Activated CD4-positive, alpha-beta memory T cell treated with anti-CD3 and anti-CD28 coated beads for 36 hours (primary cell): ENCODE results near the gene TBC1D8. TPM values are rescaled to one million over a fixed set of nuclear protein-coding genes. Genes with fewer than 3 reads are reported as not detected.

Experiments used
- CTCF ChIA-PET: fragments of 350-600 bp; sonication (Branson Sonifier 250); formaldehyde crosslinking; loops from one replicate; lab custom pipeline; 2021; ENCODE audit warnings: antibody characterized with exemption, inconsistent platforms; lab: Charles Lee
- POLR2A ChIA-PET: fragments of 350-600 bp; sonication (Branson Sonifier 250); formaldehyde crosslinking; loops from one replicate; lab custom pipeline; 2021; ENCODE audit warnings: antibody characterized with exemption; lab: Charles Lee
- DNase-seq: peaks from one replicate; pipeline ENCODE4 v3.0.0-alpha.2; 2020
- H3K27ac Mint-ChIP-seq: one replicate; pipeline ENCODE4 v1.8.0; 2021; ENCODE audit warnings: mixed read lengths
- H3K27me3 Mint-ChIP-seq: one replicate; pipeline ENCODE4 v1.8.0; 2021; ENCODE audit warnings: mixed read lengths
- H3K36me3 Mint-ChIP-seq: one replicate; pipeline ENCODE4 v1.8.0; 2021; ENCODE audit warnings: mixed read lengths
- H3K4me1 Mint-ChIP-seq: one replicate; pipeline ENCODE4 v1.8.0; 2021; ENCODE audit warnings: low read depth, mixed read lengths
- H3K4me3 Mint-ChIP-seq: one replicate; pipeline ENCODE4 v1.8.0; 2021; ENCODE audit warnings: mild to moderate bottlenecking, mixed read lengths
- H3K9me3 Mint-ChIP-seq: one replicate; pipeline ENCODE4 v1.8.0; 2021; ENCODE audit warnings: mixed read lengths
- intact Hi-C: fragments of 100-400 bp; cut with micrococcal nuclease; formaldehyde crosslinking; loops from one replicate; pipeline ENCODE4 v1.15.1; 2023
- total RNA-seq, 2 experiments: library from RNA; stranded (reverse); gene quantifications; one replicate each; pipeline ENCODE4 v1.2.3, GENCODE V29; 2021

TBC1D8 gene
- total RNA-seq, 2 experiments from 2014 or later, result 1.5 to 1.6 TPM

DNA sequence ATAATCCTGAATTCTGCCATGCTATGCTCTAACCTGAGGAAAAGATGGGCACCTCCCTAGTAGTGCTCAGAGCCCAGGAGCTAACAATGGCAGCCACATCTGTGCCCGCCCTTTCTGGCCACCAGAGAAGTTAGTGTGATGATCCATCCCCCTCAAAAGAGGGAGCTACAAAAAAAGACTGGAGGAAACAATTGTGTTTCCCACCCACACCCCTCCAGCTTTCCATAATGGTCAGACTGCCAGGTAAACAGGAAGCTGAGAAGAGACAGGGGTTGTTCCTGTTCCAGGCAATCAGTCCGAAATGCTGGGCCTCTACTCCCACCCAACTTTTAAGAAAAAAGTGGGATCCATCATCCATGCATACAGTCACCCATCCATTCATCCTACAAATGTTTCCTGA, 3.2 kb downstream of the TBC1D8 start:
- POLR2A ChIA-PET, result no interaction called here
- Mint-ChIP-seq H3K27ac (no peak overlapping the region), H3K9me3 (no peaks in the 10 kb centered on the region), H3K27me3 (peaks cover 27% of the 10 kb centered on the region), H3K36me3 (no peaks in the 10 kb centered on the region), H3K4me3 (no peak overlapping the region), H3K4me1 (peaks cover 18% of the 10 kb centered on the region)
- no peak for DNase-seq
- intact Hi-C loops, result no loop called here
- CTCF ChIA-PET, result no interaction called here

DNA sequence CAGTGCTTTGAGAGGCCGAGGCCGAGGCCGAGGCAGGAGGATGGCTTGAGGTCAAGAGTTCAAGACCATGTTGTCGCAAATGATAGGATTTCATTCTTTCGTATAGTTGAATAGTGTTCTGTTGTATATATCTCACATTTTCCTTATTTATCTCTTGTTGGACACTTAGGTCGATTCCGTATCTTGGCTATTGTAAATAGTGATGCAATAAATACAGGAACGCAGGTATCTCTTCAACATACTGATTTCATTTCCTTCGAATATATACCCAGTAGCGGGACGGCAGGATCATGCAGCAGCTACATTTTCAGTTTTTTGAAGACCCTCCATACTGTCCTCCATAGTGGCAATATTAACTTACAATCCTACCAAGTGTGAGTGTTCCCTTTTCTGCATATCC, 4.1 kb downstream of the TBC1D8 start:
- Mint-ChIP-seq H3K27me3 (peaks cover 32% of the 10 kb centered on the region), H3K4me3 (no peak overlapping the region), H3K9me3 (no peaks in the 10 kb centered on the region), H3K27ac (no peak overlapping the region), H3K4me1 (peaks cover 11% of the 10 kb centered on the region), H3K36me3 (no peaks in the 10 kb centered on the region)
- no peak for DNase-seq
- CTCF ChIA-PET, result no interaction called here
- POLR2A ChIA-PET, result no interaction called here
- intact Hi-C loops, result no loop called here

GRCh38 chr2:101146535-101146934, 4.6 kb downstream of the TBC1D8 start:
- Mint-ChIP-seq H3K27ac (no peak overlapping the region), H3K4me3 (no peak overlapping the region), H3K9me3 (no peaks in the 10 kb centered on the region), H3K4me1 (peaks cover 8% of the 10 kb centered on the region), H3K27me3 (peaks cover 33% of the 10 kb centered on the region), H3K36me3 (no peaks in the 10 kb centered on the region)
- DNase-seq, result no peak
- ChIA-PET POLR2A (no interaction called here), CTCF (no interaction called here)
- intact Hi-C loops, result no loop called here

DNA sequence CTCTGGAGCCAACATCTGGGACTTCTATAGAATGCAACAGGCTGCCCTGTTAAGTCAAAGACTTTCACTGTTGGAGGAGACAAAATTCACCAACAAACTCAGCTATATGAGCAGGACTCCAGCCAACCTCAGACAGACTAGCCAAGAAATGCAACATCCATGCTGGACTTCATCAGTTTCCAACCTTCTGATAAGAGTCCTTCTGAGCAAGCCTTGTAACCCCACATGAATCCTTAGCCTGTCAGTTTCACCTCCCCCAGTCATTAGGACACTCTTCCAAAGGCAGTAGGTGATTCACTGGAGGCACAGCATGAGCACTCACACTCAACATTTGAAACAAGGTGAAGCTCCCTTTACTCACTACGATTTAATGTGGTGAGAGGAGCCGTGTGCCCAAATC, 5.8 kb downstream of the TBC1D8 start:
- H3K9me3 Mint-ChIP-seq, result no peaks in the 10 kb centered on the region
- H3K27ac Mint-ChIP-seq, result no peak overlapping the region
- ChIA-PET POLR2A (interaction anchor here (0.6 kb wide), 1 partner anchor 126 kb away, joined by 5 read pairs; no protein-coding TSS in a partner anchor), CTCF (interaction anchor here (1.0 kb wide), 1 partner anchor 197 kb away, joined by 3 read pairs; no protein-coding TSS in a partner anchor)
- H3K36me3 Mint-ChIP-seq, result no peaks in the 10 kb centered on the region
- intact Hi-C loops, result no loop called here
- H3K4me3 Mint-ChIP-seq, result no peak overlapping the region
- peaks cover 36% of the 10 kb centered on the region for H3K27me3 Mint-ChIP-seq
- DNase-seq, result no peak
- H3K4me1 Mint-ChIP-seq, result peaks cover 8% of the 10 kb centered on the region

DNA sequence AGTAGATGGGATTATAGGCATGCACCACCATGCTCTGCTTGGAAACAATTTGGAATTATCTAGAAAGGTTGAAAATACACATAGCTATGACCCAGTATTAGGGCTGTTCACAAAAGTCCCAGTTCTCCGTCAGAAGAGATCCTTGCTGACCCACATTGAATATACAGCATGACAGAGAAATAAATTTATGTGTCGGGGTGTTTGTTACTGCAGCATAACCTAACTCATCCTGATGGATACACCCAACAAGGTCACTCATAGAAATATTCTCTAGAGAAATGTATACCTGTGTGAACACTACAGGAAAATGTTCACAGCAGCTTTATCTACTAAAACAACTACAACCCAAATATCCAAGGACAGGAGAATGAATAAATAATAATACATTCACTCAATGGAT, 9.0 kb downstream of the TBC1D8 start:
- CTCF ChIA-PET, result no interaction called here
- intact Hi-C loops, result no loop called here
- Mint-ChIP-seq H3K4me3 (no peak overlapping the region), H3K9me3 (no peaks in the 10 kb centered on the region), H3K4me1 (no peaks in the 10 kb centered on the region), H3K27ac (no peak overlapping the region), H3K36me3 (no peaks in the 10 kb centered on the region), H3K27me3 (peaks cover 26% of the 10 kb centered on the region)
- DNase-seq, result no peak
- POLR2A ChIA-PET, result no interaction called here

DNA sequence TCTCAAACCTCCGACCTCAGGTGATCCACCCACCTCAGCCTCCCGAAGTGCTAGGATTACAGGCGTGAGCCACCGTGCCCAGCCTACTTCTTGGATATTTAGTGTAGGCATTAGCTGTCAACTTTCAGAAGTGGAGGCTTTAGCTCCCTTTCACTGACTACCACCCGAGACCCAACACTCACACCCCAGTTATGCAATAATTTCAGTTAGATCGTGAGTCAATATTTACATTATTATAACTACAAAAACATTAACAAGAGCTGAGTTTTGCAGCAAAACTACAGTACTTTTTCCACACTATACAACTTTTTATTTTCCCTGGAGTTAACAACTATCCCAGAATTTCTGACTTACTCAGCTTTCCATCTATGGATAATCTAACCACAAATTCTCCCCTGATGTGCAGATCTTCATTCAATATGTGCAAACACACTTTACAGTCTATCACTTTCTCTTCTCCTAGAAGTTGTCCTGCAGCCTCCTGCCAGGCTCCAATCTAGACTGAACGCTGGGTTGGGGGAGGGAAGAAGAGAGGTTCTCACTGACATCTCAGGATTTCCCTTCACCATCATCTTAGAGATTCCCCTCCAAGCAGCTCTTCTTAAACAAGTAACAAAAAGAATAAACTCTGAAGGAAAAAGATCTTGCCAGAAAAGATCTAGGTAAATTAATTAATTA, 10.1 kb downstream of the TBC1D8 start:
- ChIA-PET CTCF (interaction anchor here (0.8 kb wide), 1 partner anchor 9 kb away, joined by 4 read pairs; no protein-coding TSS in a partner anchor), POLR2A (interaction anchor here (0.7 kb wide), 1 partner anchor 86 kb away, joined by 3 read pairs; no protein-coding TSS in a partner anchor)
- Mint-ChIP-seq H3K4me3 (no peak overlapping the region), H3K9me3 (no peaks in the 10 kb centered on the region), H3K4me1 (no peaks in the 10 kb centered on the region), H3K27me3 (peaks cover 26% of the 10 kb centered on the region), H3K36me3 (no peaks in the 10 kb centered on the region), H3K27ac (no peak overlapping the region)
- intact Hi-C loops, result no loop called here
- no peak for DNase-seq

DNA sequence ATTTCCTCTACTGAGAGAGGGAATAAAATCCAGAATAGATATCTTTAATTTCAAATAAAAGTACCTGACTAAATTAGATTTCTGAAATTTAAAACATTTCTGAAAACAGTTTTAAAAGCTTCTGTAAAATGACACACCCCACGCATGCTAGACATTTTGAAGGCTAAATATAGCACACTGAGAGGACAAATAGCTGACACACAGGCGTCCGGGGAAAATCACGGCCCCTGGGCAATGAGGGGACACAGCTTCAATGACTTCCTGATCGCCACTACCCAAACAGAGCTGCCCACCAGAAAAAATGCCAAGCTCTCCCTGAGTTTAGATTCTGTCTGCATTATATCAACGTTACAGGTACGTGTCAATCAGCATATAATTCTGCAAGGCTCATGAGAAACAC, 10.9 kb downstream of the TBC1D8 start:
- CTCF ChIA-PET, result no interaction called here
- no peak overlapping the region for H3K27ac Mint-ChIP-seq

GRCh38 chr2:101139495-101139894, 11.7 kb downstream of the TBC1D8 start:
- ChIA-PET CTCF (no interaction called here), POLR2A (no interaction called here)
- no peak overlapping the region for H3K27ac Mint-ChIP-seq
- peaks cover 23% of the 10 kb centered on the region for H3K27me3 Mint-ChIP-seq
- no peaks in the 10 kb centered on the region for H3K4me1 Mint-ChIP-seq
- intact Hi-C loops, result no loop called here
- H3K4me3 Mint-ChIP-seq, result no peak overlapping the region
- no peak for DNase-seq
- H3K9me3 Mint-ChIP-seq, result no peaks in the 10 kb centered on the region
- H3K36me3 Mint-ChIP-seq, result no peaks in the 10 kb centered on the region

More for the DNA sequence above, 10.9 kb downstream of the TBC1D8 start:
- no peaks in the 10 kb centered on the region for H3K36me3 Mint-ChIP-seq
- H3K9me3 Mint-ChIP-seq, result no peaks in the 10 kb centered on the region
- POLR2A ChIA-PET, result no interaction called here
- H3K4me1 Mint-ChIP-seq, result no peaks in the 10 kb centered on the region
- H3K4me3 Mint-ChIP-seq, result no peak overlapping the region
- no peak for DNase-seq
- intact Hi-C loops, result no loop called here
- H3K27me3 Mint-ChIP-seq, result peaks cover 24% of the 10 kb centered on the region

GRCh38 chr2:101135412-101136296, 15.5 kb downstream of the TBC1D8 start:
- H3K36me3 Mint-ChIP-seq, result no peaks in the 10 kb centered on the region
- intact Hi-C loops, result no loop called here
- POLR2A ChIA-PET, result no interaction called here
- CTCF ChIA-PET, result no interaction called here
- DNase-seq, result no peak
- peaks cover 12% of the 10 kb centered on the region for H3K27me3 Mint-ChIP-seq
- no peaks in the 10 kb centered on the region for H3K9me3 Mint-ChIP-seq
- no peaks in the 10 kb centered on the region for H3K4me1 Mint-ChIP-seq
- no peak overlapping the region for H3K27ac Mint-ChIP-seq
- H3K4me3 Mint-ChIP-seq, result no peak overlapping the region

GRCh38 chr2:101133492-101134100, 17.6 kb downstream of the TBC1D8 start:
- POLR2A ChIA-PET, result no interaction called here
- Mint-ChIP-seq H3K4me3 (no peak overlapping the region), H3K4me1 (no peaks in the 10 kb centered on the region), H3K27ac (no peak overlapping the region), H3K27me3 (peaks cover 2% of the 10 kb centered on the region), H3K36me3 (no peaks in the 10 kb centered on the region), H3K9me3 (no peaks in the 10 kb centered on the region)
- DNase-seq, result no peak
- intact Hi-C loops, result no loop called here
- CTCF ChIA-PET, result no interaction called here

- Mint-ChIP-seq H3K36me3 (no peaks in the 10 kb centered on the region), H3K9me3 (no peaks in the 10 kb centered on the region), H3K27ac (no peak overlapping the region), H3K4me1 (no peaks in the 10 kb centered on the region), H3K27me3 (no peaks in the 10 kb centered on the region), H3K4me3 (no peak overlapping the region)
- POLR2A ChIA-PET, result no interaction called here
- intact Hi-C loops, result no loop called here
- CTCF ChIA-PET, result no interaction called here
- DNase-seq, result no peak
Observed at GRCh38 chr2:101132202-101132601, 19.0 kb downstream of the TBC1D8 start.

DNA sequence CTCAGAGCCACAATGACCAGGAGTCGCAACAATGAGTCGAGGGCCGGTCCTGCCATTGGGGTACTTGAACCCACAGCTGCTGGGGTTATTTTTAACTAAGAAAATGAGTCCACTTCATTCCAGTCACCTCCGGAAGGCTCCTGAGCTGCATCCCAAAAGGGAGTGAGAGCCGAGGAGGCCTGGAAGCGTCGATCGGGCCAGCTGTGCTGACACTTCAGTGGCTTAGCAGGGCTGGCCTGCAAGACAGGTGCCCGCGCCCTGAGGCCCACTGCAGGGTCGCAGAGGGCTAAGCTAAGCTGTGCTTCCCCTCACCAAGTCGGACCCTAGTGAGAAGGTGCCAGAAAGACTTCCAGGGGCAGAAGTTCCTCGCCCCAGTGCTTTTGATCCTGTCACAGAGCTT, 21.1 kb downstream of the TBC1D8 start:
- Mint-ChIP-seq H3K4me3 (no peak overlapping the region), H3K4me1 (peaks cover 3% of the 10 kb centered on the region), H3K36me3 (no peaks in the 10 kb centered on the region), H3K9me3 (no peaks in the 10 kb centered on the region), H3K27ac (no peak overlapping the region), H3K27me3 (no peaks in the 10 kb centered on the region)
- ChIA-PET POLR2A (no interaction called here), CTCF (no interaction called here)
- intact Hi-C loops, result no loop called here
- no peak for DNase-seq
